Thyroid gland (tissue), 4 donors: Measurements from ENCODE around the gene RALGPS2.

Experiments
- CTCF ChIP-seq, 6 experiments: fragments of 200-600 bp in 3 of 6; fragments of 450-650 bp in 3 of 6; sonication (generic) in 3 of 6; IDR thresholded peaks; one replicate each; pipeline ENCODE4 v1.5.1; 2016 to 2019; ENCODE audit warnings: antibody characterized with exemption in 6 of 6, mild to moderate bottlenecking in 2 of 6, inconsistent platforms in 1 of 6, moderate library complexity in 1 of 6
- POLR2A ChIP-seq, 2 donors: fragments of 450-650 bp; IDR thresholded peaks; one replicate each; pipeline ENCODE4 v1.6.1; 2017; ENCODE audit warnings: antibody characterized with exemption in 2 of 2, mild to moderate bottlenecking in 2 of 2, moderate library complexity in 1 of 2

- TF ChIP-seq CTCF (IDR thresholded peaks at IDR 0.05) (no peak), POLR2A (IDR thresholded peaks at IDR 0.05) (no peak)
Measured at GRCh38 chr1:178954325-178954690, 229.3 kb downstream of the RALGPS2 start.
